GM19351 (cell line): ENCODE results near the gene TNFRSF13B.
"Not testable (repeated sequence)": the region's sequence is repeated elsewhere in the genome, so short reads cannot be mapped to it uniquely, and the experiment has no call there.

Source experiments
- ATAC-seq: cut with Tn5 transposase; IDR thresholded peaks from one replicate; pipeline ENCODE4 v1.9.1; 2021; ENCODE audit warnings: mild to moderate bottlenecking, moderate library complexity; ENCODE audit not compliant: unreplicated experiment

TNFRSF13B gene

GRCh38 chr17:16971458-16972338 is at the start of gene TNFRSF13B:
Gene TNFRSF13B, minus strand, starts transcription at chr17:16972118. Its CDS starts 43 bp downstream, at chr17:16972075.
- peak; percentile 35 for ATAC-seq

- ATAC-seq = no peak
Measured at GRCh38 chr17:17021194-17021863, 49.4 kb upstream of the TNFRSF13B start.

- no peak for ATAC-seq
Measured at GRCh38 chr17:17020821-17021193, 48.9 kb upstream of the TNFRSF13B start.

GRCh38 chr17:17019891-17020456 is 48.1 kb upstream of the TNFRSF13B start:
- ATAC-seq = no peak

GRCh38 chr17:17019430-17019762 is 47.5 kb upstream of the TNFRSF13B start:
- ATAC-seq = no peak

- no peak for ATAC-seq
Measured at GRCh38 chr17:17018612-17019429, 46.9 kb upstream of the TNFRSF13B start.

GRCh38 chr17:17018021-17018441 is 46.1 kb upstream of the TNFRSF13B start:
- no peak for ATAC-seq

GRCh38 chr17:17017343-17018014 is 45.6 kb upstream of the TNFRSF13B start:
- no peak for ATAC-seq

- not testable (repeated sequence) for ATAC-seq
Measured at GRCh38 chr17:17016199-17017197, 44.6 kb upstream of the TNFRSF13B start.

GRCh38 chr17:17015230-17015629 is 43.3 kb upstream of the TNFRSF13B start:
- ATAC-seq = no peak

GRCh38 chr17:17014748-17015124 is 42.8 kb upstream of the TNFRSF13B start:
- ATAC-seq = not testable (repeated sequence)

GRCh38 chr17:17013828-17014747 is 42.2 kb upstream of the TNFRSF13B start:
- not testable (repeated sequence) for ATAC-seq

- ATAC-seq = not testable (repeated sequence)
Measured at GRCh38 chr17:17011043-17011907, 39.4 kb upstream of the TNFRSF13B start.

- ATAC-seq = not testable (repeated sequence)
Measured at GRCh38 chr17:17010545-17011034, 38.7 kb upstream of the TNFRSF13B start.

- not testable (repeated sequence) for ATAC-seq
Measured at GRCh38 chr17:17009972-17010371, 38.1 kb upstream of the TNFRSF13B start.

- not testable (repeated sequence) for ATAC-seq
Measured at GRCh38 chr17:17008621-17009397, 36.9 kb upstream of the TNFRSF13B start.
